Measurements from ENCODE around the gene ACSL5.

- TF ChIP-seq CTCF (IDR thresholded peaks at IDR 0.05; ENCODE audit: low read depth, low read length) = no peak
- no peak for TF ChIP-seq EZH2phosphoT487 (IDR thresholded peaks at IDR 0.05; ENCODE audit: low read depth)
These were observed 19.4 kb downstream of the ACSL5 start for GRCh38 chr10:112393341-112393740.

All from OCI-LY3 (cell line).